HepG2 (cell line): ENCODE results near the gene RAPGEF6. TPM values are rescaled to one million over a fixed set of nuclear protein-coding genes. Genes with fewer than 3 reads are reported as not detected.
A peak's percentile ranks its signal among the peaks of the same experiment; 100 is the strongest.

Experiments
- GTF2F1 ChIP-seq: fragments of 150-350 bp; IDR thresholded peaks from 2 replicates; pipeline ENCODE4 v1.6.1; 2014; ENCODE audit warnings: low read length
- HHEX ChIP-seq: IDR thresholded peaks from 2 replicates; pipeline ENCODE4 v1.6.1; 2016; ENCODE audit warnings: control low read depth
- HOXA3 ChIP-seq: sonication (generic); formaldehyde crosslinking; IDR thresholded peaks from 2 replicates; pipeline ENCODE4 v1.5.0; 2020; ENCODE audit warnings: missing genetic modification reagents
- IRF2 ChIP-seq: IDR thresholded peaks from 2 replicates; pipeline ENCODE4 v1.6.1; 2018; ENCODE audit warnings: missing genetic modification reagents, missing compliant biosample characterization
- KLF6 ChIP-seq: IDR thresholded peaks from 2 replicates; pipeline ENCODE4 v1.8.0; 2016; ENCODE audit warnings: missing biosample characterization, missing genetic modification reagents
- NCOA2 ChIP-seq: sonication (generic); formaldehyde crosslinking; IDR thresholded peaks from 2 replicates; pipeline ENCODE4 v1.8.0; 2022; ENCODE audit warnings: inconsistent platforms
- NCOA5 ChIP-seq: sonication (generic); formaldehyde crosslinking; IDR thresholded peaks from 2 replicates; pipeline ENCODE4 v1.4.0; 2020; ENCODE audit warnings: missing genetic modification reagents
- NR2F1 ChIP-seq, 2 experiments: fragments of 450-650 bp in 1 of 2; formaldehyde crosslinking in 1 of 2; IDR thresholded peaks; 2 replicates each; pipeline versions ENCODE4 v1.5.0 to v1.6.1; 2016 to 2020; ENCODE audit warnings: mild to moderate bottlenecking in 1 of 2, missing compliant biosample characterization in 1 of 2, missing genetic modification reagents in 1 of 2, moderate library complexity in 1 of 2
- RAD21 ChIP-seq: fragments of 450-650 bp; formaldehyde crosslinking; IDR thresholded peaks from 2 replicates; pipeline ENCODE4 v1.5.0; 2020; ENCODE audit warnings: mild to moderate bottlenecking
- RARA ChIP-seq: IDR thresholded peaks from 2 replicates; pipeline ENCODE4 v1.6.1; 2016; ENCODE audit warnings: missing genetic modification reagents, missing compliant biosample characterization
- SIX1 ChIP-seq: sonication (generic); formaldehyde crosslinking; IDR thresholded peaks from 2 replicates; pipeline ENCODE4 v1.4.0; 2020; ENCODE audit warnings: missing genetic modification reagents, borderline replicate concordance
- SNAI1 ChIP-seq: sonication (generic); formaldehyde crosslinking; IDR thresholded peaks from 2 replicates; pipeline ENCODE4 v1.5.0; 2020; ENCODE audit warnings: mild to moderate bottlenecking, missing genetic modification reagents, borderline replicate concordance
- SOX13 ChIP-seq, 3 experiments: fragments of 450-650 bp in 1 of 3; sonication (generic) in 1 of 3; formaldehyde crosslinking in 1 of 3; IDR thresholded peaks in 2 of 3; conservative IDR thresholded peaks in 1 of 3; 2 replicates each; pipeline versions ENCODE4 v1.5.0 to v1.6.1; 2016 to 2020; ENCODE audit warnings: antibody characterized with exemption in 1 of 3, mild to moderate bottlenecking in 1 of 3, missing compliant biosample characterization in 1 of 3, missing genetic modification reagents in 1 of 3, moderate library complexity in 1 of 3
- SP140L ChIP-seq: sonication (generic); formaldehyde crosslinking; IDR thresholded peaks from 2 replicates; pipeline ENCODE4 v1.4.0; 2020; ENCODE audit warnings: missing genetic modification reagents, borderline replicate concordance
- XRCC5 ChIP-seq: fragments of 200-400 bp; formaldehyde crosslinking; optimal IDR thresholded peaks from 2 replicates; pipeline ENCODE3; 2017; ENCODE audit warnings: mild to moderate bottlenecking, low read length
- ZNF20 ChIP-seq: sonication (generic); formaldehyde crosslinking; IDR thresholded peaks from 2 replicates; pipeline ENCODE4 v1.4.0; 2020; ENCODE audit warnings: mild to moderate bottlenecking, moderate library complexity, missing genetic modification reagents
- ZNF253 ChIP-seq: sonication (generic); formaldehyde crosslinking; IDR thresholded peaks from 2 replicates; pipeline ENCODE4 v1.8.0; 2022; ENCODE audit warnings: mild to moderate bottlenecking, missing genetic modification reagents, borderline replicate concordance
- ZNF335 ChIP-seq: sonication (generic); formaldehyde crosslinking; IDR thresholded peaks from 2 replicates; pipeline ENCODE4 v1.4.0; 2020; ENCODE audit warnings: missing genetic modification reagents
- ZNF496 ChIP-seq: sonication (generic); formaldehyde crosslinking; IDR thresholded peaks from 2 replicates; pipeline ENCODE4 v1.8.1; 2023; ENCODE audit warnings: mild to moderate bottlenecking, moderate library complexity, missing genetic modification reagents; ENCODE audit not compliant: insufficient replicate concordance
- ZNF530 ChIP-seq: sonication (generic); formaldehyde crosslinking; IDR thresholded peaks from 2 replicates; pipeline ENCODE4 v1.5.0; 2020; ENCODE audit warnings: low read depth, mild to moderate bottlenecking, missing genetic modification reagents
- ZNF776 ChIP-seq: sonication (generic); formaldehyde crosslinking; IDR thresholded peaks from 2 replicates; pipeline ENCODE4 v1.4.0; 2020; ENCODE audit warnings: mild to moderate bottlenecking, missing genetic modification reagents
- ZNF782 ChIP-seq: sonication (generic); formaldehyde crosslinking; IDR thresholded peaks from 2 replicates; pipeline ENCODE4 v1.4.0; 2020; ENCODE audit warnings: missing genetic modification reagents, mild to moderate bottlenecking, borderline replicate concordance
- polyA plus RNA-seq, 8 experiments: library from polyadenylated mRNA; depleted of rRNA in 3 of 8; stranded (reverse) in 7 of 8; unstranded in 1 of 8; fragments of >200 nt; fragmentation: Illumina TruSeq in 4 of 8; extraction: Trizol in 4 of 8; gene quantifications; 2 replicates each; pipeline versions ENCODE4 v1.2.1 to v1.2.3, GENCODE V29; 2011 to 2016; ENCODE audit warnings: low read depth in 4 of 8, missing spikeins in 1 of 8, mixed read lengths in 1 of 8; ENCODE audit not compliant: insufficient read depth in 1 of 8
- total RNA-seq, 5 experiments: library from RNA; depleted of rRNA; stranded (reverse); fragments of >200 nt; fragmentation: Illumina TruSeq; extraction: Trizol; gene quantifications; 2 replicates each; pipeline ENCODE4 v1.2.3, GENCODE V29; 2016; ENCODE audit warnings: low read depth in 1 of 5
- TF ChIP-seq, protein P1 (sequence below): sonication (generic); formaldehyde crosslinking; IDR thresholded peaks from 2 replicates; pipeline ENCODE4 v1.4.0; 2020; ENCODE audit warnings: missing genetic modification reagents
- TF ChIP-seq, protein P2 (sequence below): sonication (generic); formaldehyde crosslinking; IDR thresholded peaks from 2 replicates; pipeline ENCODE4 v1.5.0; 2020; ENCODE audit warnings: missing genetic modification reagents
- TF ChIP-seq, protein P3 (sequence below): sonication (generic); formaldehyde crosslinking; IDR thresholded peaks from 2 replicates; pipeline ENCODE4; 2020; ENCODE audit warnings: missing genetic modification reagents, mild to moderate bottlenecking, borderline replicate concordance

RAPGEF6 gene
- total and polyA plus RNA-seq, 2 of the 13 experiments (the other 11 are each of a cell fraction or from before 2014, with no cell fraction given), result 7.7 to 24.6 TPM

DNA sequence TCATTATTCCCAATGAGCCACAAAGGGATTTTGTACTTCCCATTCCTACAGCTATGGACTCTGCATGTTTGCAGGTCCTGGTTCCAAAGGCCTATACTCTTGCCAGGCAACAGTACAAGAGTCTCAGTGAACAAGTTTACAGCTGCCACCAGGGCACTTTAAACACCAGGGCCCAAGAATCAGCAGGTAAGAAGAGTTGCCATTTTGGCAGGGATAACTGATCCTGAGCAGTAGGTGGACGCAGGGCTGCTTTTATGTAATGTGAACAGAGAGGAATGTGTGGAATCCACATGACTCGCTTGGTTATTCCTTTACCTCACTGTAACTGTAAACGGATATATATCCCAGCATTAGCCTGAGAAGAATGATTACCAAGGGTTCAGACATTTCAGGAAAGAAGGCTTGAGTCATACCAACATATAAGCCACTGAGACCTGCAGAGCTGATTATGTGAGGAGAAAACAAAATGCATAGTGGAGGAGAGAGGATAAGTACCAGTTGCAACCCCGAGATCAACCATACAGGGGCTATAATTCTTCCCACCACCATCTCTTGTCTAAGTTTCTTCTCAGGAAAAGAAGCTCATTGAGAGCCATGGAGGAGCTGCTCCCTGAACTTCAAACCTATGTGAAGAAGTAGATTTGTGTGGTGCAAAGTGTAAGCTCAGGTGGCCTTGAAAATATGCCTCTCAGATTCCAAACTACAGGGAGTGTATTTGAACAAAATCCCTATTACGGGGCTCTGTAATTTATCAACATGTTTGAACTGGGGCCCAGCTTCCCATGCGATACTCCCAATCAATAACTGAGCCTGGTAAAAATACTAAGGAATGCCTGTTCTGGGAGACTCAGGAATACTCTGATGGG, 24.6 kb downstream of the RAPGEF6 start (continued):
- TF ChIP-seq NCOA2 (CRISPR knock-in tag), result peak; percentile 83
- TF ChIP-seq, protein P1, sequence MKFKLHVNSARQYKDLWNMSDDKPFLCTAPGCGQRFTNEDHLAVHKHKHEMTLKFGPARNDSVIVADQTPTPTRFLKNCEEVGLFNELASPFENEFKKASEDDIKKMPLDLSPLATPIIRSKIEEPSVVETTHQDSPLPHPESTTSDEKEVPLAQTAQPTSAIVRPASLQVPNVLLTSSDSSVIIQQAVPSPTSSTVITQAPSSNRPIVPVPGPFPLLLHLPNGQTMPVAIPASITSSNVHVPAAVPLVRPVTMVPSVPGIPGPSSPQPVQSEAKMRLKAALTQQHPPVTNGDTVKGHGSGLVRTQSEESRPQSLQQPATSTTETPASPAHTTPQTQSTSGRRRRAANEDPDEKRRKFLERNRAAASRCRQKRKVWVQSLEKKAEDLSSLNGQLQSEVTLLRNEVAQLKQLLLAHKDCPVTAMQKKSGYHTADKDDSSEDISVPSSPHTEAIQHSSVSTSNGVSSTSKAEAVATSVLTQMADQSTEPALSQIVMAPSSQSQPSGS, result peak; percentile 43; the same call in 1 of the 2 replicates
- TF ChIP-seq RAD21 (CRISPR knock-in tag), result no peak
- no peak for TF ChIP-seq ZNF776 (CRISPR knock-in tag)
- TF ChIP-seq ZNF530, result no peak
- TF ChIP-seq RARA, result peak; percentile 45; the same call in 1 of the 2 replicates
- TF ChIP-seq HOXA3 (CRISPR knock-in tag), result no peak
- TF ChIP-seq HHEX (CRISPR knock-in tag), result peak; percentile 53; the same call in 1 of the 2 replicates
- TF ChIP-seq ZNF20 (CRISPR knock-in tag), result no peak
- TF ChIP-seq NCOA5 (CRISPR knock-in tag), result no peak
- TF ChIP-seq GTF2F1, result no peak
- TF ChIP-seq SIX1, result peak; percentile 88
- peak; percentile 24; the same call in 1 of the 2 replicates for TF ChIP-seq IRF2 (CRISPR knock-in tag)
- TF ChIP-seq ZNF253 (CRISPR knock-in tag), result no peak
- no peak for TF ChIP-seq ZNF496
- no peak for TF ChIP-seq SP140L (CRISPR knock-in tag)
- 0 out of 2 replicates have a peak, but pooled peaks have one; percentile 30 for TF ChIP-seq SNAI1
- TF ChIP-seq, protein P2, sequence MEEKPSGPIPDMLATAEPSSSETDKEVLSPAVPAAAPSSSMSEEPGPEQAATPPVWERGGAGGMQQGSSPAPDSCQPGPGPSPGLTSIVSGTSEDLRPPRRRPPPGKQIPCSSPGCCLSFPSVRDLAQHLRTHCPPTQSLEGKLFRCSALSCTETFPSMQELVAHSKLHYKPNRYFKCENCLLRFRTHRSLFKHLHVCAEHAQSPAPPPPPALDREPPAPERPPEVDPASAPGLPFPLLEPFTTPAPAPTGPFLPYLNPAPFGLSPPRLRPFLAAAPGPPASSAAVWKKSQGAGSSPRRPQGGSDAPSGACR (CRISPR knock-in tag), result no peak
- TF ChIP-seq NR2F1 (CRISPR knock-in tag; IDR thresholded peaks at IDR 0.05), result no peak
- TF ChIP-seq, protein P3, sequence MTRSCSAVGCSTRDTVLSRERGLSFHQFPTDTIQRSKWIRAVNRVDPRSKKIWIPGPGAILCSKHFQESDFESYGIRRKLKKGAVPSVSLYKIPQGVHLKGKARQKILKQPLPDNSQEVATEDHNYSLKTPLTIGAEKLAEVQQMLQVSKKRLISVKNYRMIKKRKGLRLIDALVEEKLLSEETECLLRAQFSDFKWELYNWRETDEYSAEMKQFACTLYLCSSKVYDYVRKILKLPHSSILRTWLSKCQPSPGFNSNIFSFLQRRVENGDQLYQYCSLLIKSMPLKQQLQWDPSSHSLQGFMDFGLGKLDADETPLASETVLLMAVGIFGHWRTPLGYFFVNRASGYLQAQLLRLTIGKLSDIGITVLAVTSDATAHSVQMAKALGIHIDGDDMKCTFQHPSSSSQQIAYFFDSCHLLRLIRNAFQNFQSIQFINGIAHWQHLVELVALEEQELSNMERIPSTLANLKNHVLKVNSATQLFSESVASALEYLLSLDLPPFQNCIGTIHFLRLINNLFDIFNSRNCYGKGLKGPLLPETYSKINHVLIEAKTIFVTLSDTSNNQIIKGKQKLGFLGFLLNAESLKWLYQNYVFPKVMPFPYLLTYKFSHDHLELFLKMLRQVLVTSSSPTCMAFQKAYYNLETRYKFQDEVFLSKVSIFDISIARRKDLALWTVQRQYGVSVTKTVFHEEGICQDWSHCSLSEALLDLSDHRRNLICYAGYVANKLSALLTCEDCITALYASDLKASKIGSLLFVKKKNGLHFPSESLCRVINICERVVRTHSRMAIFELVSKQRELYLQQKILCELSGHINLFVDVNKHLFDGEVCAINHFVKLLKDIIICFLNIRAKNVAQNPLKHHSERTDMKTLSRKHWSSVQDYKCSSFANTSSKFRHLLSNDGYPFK, result no peak
- no peak for TF ChIP-seq XRCC5
- TF ChIP-seq SOX13 (IDR thresholded peaks at IDR 0.05), result 0 out of 2 replicates have a peak, but pooled peaks have one; percentile 33
- peak in 1 of 2 experiments; percentile 57; a peak in 1 of 4 replicates for TF ChIP-seq SOX13 (CRISPR knock-in tag; conservative IDR thresholded peaks at IDR 0.05 in 1 of 2, IDR thresholded peaks at IDR 0.05 in 1 of 2)
- TF ChIP-seq KLF6 (CRISPR knock-in tag), result no peak
- TF ChIP-seq ZNF335 (CRISPR knock-in tag), result no peak
- no peak for TF ChIP-seq ZNF782 (CRISPR knock-in tag)
